Muscle layer of duodenum (tissue), 2 donors: Measurements from ENCODE around the gene FCF1.

ENCODE experiments used
- H3K27ac ChIP-seq: one replicate; pipeline ENCODE4 v1.7.0; 2013; ENCODE audit warnings: mild to moderate bottlenecking, low read length
- H3K27me3 ChIP-seq: one replicate; pipeline ENCODE4 v1.7.0; 2013; ENCODE audit warnings: low read depth, mild to moderate bottlenecking, control low read depth, low read length
- H3K36me3 ChIP-seq, 2 donors: one replicate each; pipeline ENCODE4 v1.7.0; 2013; ENCODE audit warnings: low read length in 2 of 2, control low read depth in 1 of 2, mild to moderate bottlenecking in 1 of 2; ENCODE audit not compliant: insufficient read depth in 2 of 2, control insufficient read depth in 1 of 2
- H3K4me1 ChIP-seq, 2 donors: one replicate each; pipeline ENCODE4 v1.7.0; 2013; ENCODE audit warnings: low read length in 2 of 2, mild to moderate bottlenecking in 2 of 2, control low read depth in 1 of 2, moderate library complexity in 1 of 2; ENCODE audit not compliant: insufficient read depth in 2 of 2, control insufficient read depth in 1 of 2
- H3K4me3 ChIP-seq, 2 donors: one replicate each; pipeline ENCODE4 v1.7.0; 2013; ENCODE audit warnings: low read length in 2 of 2, low read depth in 1 of 2, mild to moderate bottlenecking in 1 of 2
- H3K9me3 ChIP-seq, 2 donors: one replicate each; pipeline ENCODE4 v1.7.0; 2013; ENCODE audit warnings: low read length in 2 of 2, control low read depth in 1 of 2, mild to moderate bottlenecking in 1 of 2; ENCODE audit not compliant: control insufficient read depth in 1 of 2
- donor health status: healthy.

Gene FCF1, protein sequence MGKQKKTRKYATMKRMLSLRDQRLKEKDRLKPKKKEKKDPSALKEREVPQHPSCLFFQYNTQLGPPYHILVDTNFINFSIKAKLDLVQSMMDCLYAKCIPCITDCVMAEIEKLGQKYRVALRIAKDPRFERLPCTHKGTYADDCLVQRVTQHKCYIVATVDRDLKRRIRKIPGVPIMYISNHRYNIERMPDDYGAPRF

DNA sequence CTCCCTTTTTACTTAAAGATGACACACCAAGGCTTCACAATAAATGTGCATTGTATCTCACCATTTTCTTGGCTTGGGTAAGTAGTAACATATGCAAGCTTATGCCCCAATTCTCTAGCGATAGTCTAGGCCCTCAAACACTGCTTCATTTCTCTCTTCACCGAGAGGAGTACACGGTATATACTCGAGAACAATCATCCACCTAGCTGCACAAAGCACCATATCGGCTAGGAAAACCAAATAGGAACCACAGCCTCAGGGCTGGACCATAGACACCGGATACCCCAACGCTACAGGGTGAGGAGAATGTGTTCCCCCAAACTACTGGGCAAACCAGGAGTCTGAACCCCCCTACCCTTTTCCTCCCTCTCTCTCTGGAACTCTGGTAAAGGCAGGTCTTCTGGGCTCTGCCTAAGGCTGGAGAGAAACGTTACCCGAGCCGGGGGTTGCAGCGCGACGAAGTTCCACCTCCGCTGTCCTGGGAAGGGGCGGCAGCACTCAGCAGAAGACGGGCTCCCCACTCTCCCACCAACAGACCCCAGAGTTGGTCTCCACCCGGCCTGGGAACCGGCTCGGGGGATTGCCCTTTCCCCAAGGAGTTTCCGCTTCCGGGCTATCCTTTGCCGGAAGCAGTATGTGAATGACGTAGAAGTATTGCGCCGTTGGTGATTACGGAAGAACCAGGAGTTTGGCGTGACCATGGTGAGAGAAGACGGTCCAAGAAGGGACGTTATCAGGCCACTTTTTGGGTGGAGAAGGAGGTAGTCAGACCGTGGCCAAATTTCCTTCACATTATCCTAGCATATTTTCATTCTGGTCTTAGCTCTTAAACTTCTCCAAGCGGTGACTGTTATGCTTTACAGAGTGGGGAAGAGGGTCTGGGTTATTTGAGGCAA, at the start of gene FCF1, which contains the start of gene AREL1:
FCF1 (plus strand) TSS at position 646 of the 896 bp plus-strand sequence; CDS start at position 700, 54 bp downstream.
AREL1 (minus strand) TSS at position 582 of the 896 bp plus-strand sequence. CDS start 27,465 bp downstream, outside the sequence.
- Histone ChIP-seq H3K36me3 (peaks cover 8 to 15% of the 10 kb centered on the region in 2 donors), H3K27me3 (no peaks in the 10 kb centered on the region), H3K4me1 (peaks cover 7 to 30% of the 10 kb centered on the region in 2 donors), H3K9me3 (no peaks in the 10 kb centered on the region), H3K27ac (peak within 1 kb of the TSS; percentile 94), H3K4me3 (peak within 1 kb of the TSS; percentile 87 to 100)

DNA sequence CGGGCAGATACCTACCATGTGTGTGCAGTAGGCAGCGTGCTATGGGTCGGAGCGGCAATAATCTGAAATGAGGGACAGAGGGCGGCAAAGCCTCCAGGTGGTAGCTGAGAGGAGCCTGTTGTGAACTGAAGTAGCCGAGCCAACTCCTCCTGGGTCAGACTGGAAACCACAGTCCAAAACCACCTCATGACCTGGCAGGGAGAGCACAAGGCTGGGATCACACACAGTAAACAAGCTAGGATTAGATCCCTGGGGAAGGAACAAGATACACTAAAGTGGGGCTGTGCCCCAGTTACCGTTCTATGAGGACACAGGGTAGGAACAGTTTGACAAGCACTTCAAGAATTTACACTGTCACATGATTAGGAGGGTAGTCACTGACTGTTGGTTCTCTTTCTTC, 49.1 kb upstream of the FCF1 start:
- Histone ChIP-seq H3K9me3 (no peaks in the 10 kb centered on the region), H3K27ac (no peak overlapping the region), H3K4me1 (no peaks in the 10 kb centered on the region)

DNA sequence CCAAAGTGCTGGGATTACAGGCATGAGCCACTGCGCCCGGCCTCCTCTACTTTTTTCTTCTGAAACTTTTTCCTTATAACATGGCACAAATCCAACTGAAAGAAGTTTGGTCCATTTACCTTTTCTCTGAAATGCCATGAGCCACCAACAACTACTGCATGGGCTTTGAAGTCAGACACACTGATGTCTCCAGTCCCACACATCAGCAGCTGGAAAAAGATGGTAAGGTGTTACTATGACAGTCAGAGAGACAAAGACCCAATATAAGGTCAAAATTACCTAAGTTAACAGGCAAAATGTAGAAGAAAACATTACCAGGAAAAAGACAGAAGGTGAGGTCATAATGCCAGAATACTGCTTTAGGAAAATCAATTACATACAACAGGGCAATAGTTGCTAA, 48.2 kb upstream of the FCF1 start:
- Histone ChIP-seq H3K9me3 (no peaks in the 10 kb centered on the region), H3K27ac (no peak overlapping the region), H3K4me1 (no peaks in the 10 kb centered on the region), H3K36me3 (peaks cover 58 to 78% of the 10 kb centered on the region in 2 donors), H3K27me3 (no peaks in the 10 kb centered on the region), H3K4me3 (no peak overlapping the region)

More for the DNA sequence above, 49.1 kb upstream of the FCF1 start:
- no peaks in the 10 kb centered on the region for H3K27me3 ChIP-seq
- no peak overlapping the region for H3K4me3 ChIP-seq
- H3K36me3 ChIP-seq = peaks cover 50 to 74% of the 10 kb centered on the region in 2 donors

DNA sequence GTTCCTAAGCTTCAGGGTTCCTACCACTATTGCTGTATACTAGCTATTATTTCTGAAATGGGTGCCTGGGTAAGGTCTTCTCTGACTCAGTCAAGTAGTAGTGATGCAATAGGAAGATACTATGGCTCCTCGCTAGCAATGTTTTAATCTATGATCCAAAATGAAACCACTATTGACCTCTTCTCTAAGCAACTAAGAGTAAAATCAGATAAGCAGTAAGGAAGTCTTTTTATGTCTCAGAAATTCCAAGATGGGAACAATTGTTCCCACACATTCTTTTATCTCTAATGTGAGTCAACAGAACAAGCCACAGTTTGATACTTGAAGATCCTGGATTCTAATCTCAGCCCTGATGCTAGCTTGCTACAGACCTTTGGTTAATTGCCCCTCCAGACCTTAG, 45.2 kb upstream of the FCF1 start:
- Histone ChIP-seq H3K9me3 (no peaks in the 10 kb centered on the region), H3K4me1 (no peaks in the 10 kb centered on the region), H3K27ac (no peak overlapping the region), H3K4me3 (no peak overlapping the region), H3K27me3 (no peaks in the 10 kb centered on the region), H3K36me3 (peaks cover 60 to 78% of the 10 kb centered on the region in 2 donors)

DNA sequence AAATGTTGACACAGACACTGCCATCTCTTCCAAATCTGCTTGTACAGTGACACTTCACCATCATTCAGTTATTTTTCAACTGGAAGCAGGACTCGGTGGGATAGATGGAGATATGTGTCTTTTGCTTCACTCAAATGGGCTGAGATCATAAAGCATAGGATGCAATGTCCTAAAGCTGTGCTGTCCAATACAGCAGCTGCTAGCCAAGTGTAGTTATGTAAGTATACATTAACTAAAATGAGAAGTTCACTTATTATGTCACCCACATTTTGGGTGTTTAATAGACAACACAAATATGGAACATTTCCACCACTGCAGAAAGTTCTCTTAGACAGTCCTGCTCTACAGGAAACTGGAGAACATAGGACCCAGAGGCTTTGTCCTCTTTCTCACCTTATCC, 43.7 kb upstream of the FCF1 start:
- no peak overlapping the region for H3K4me3 ChIP-seq
- no peaks in the 10 kb centered on the region for H3K9me3 ChIP-seq
- no peaks in the 10 kb centered on the region for H3K27me3 ChIP-seq
- no peak overlapping the region for H3K27ac ChIP-seq
- H3K4me1 ChIP-seq = no peaks in the 10 kb centered on the region
- H3K36me3 ChIP-seq = peaks cover 59 to 78% of the 10 kb centered on the region in 2 donors

DNA sequence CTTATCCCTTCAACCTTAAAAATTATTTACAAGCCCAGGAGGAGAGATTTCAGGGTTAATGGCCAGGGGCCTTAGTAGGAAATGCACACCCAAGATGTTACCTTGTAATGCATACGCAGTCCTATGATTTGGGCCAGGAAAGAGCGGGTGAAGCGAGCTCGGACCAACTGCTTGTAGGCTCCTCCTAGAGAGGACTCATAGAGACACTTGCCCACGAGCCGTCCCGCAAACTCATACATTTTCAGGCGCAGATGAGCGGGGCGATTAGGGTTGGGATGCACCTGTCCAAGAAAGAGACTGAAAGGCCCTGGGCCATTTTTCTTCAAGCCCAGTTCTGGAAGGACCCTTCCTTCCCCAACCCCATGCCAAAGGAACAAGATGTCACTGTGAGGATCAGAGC, 43.1 kb upstream of the FCF1 start:
- peaks cover 63 to 83% of the 10 kb centered on the region in 2 donors for H3K36me3 ChIP-seq
- no peaks in the 10 kb centered on the region for H3K9me3 ChIP-seq
- no peak overlapping the region for H3K27ac ChIP-seq
- H3K27me3 ChIP-seq = no peaks in the 10 kb centered on the region
- H3K4me3 ChIP-seq = no peak overlapping the region
- H3K4me1 ChIP-seq = no peaks in the 10 kb centered on the region

DNA sequence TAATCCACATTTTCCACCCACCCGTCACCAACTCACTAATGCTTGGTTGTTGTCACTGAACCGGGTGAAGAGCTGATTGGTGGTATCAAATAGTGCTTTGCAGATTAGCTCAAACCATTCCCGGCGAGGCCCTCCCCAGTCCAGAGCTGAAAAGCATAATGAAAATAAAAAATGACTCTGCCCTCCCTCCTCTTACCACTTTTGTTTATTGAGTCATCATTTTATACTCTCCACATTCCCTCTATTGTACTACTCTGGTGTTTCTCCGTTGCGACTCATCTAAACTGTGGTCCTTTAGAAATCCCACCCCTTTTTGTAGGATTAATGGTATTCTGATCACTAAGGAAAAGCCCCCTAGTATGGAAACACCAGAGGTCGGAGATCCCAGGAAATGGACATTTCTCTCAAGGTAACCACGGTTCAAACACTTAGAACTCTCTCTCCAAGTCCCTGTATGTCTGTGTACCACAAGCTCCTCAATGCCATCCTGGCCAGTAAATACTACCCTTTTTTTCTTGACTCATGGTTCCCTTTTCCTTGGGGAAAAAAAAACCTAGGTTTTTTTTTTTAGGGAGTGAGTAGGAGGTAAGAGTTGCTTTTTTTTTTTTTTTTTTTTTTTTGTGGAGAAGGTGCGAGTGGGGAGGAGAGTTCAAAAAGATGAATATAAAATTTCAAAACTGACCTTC, 42.1 kb upstream of the FCF1 start:
- H3K27ac ChIP-seq = no peak overlapping the region
- H3K27me3 ChIP-seq = no peaks in the 10 kb centered on the region
- H3K4me1 ChIP-seq = no peaks in the 10 kb centered on the region
- no peaks in the 10 kb centered on the region for H3K9me3 ChIP-seq
- H3K4me3 ChIP-seq = no peak overlapping the region
- H3K36me3 ChIP-seq = peaks cover 66 to 88% of the 10 kb centered on the region in 2 donors

DNA sequence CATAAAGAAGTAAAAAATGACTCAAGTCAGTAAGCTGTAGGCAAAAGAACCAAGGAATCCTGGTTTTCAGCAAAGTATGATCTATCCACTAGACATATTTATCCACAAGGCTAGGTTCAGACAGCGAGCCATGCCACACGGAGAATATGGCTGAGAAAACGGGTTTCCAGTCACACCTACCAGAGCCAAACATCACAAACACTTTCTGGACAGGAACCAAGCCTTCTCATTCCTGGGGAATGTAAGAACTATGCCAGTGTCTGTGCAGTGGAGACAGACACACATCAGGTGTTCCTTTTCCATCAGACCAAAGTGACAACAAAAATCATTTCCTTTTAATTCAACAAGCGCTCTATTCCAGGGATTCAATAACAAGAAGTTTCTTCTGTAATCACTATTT, 41.2 kb upstream of the FCF1 start:
- no peak overlapping the region for H3K27ac ChIP-seq
- peaks cover 72 to 92% of the 10 kb centered on the region in 2 donors for H3K36me3 ChIP-seq
- H3K4me3 ChIP-seq = no peak overlapping the region

DNA sequence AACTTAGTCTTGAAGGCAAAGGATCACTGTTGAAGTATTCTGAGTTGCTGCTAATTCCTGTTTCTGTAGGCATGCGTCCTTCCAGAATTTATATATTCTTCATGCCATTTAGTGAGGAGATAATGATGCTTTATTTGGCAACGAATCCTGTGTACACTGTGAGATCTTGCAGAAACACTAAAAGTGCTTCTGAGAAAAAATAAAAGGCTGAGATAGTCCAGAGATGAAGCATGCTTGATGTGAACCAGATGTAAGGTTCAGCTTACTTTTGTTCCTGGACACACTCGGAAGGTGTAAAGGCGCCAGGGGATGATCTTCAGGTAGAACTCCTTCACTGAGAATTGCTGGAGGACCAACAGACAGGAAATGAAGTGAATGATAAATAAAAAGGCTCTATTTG, 39.2 kb upstream of the FCF1 start:
- no peak overlapping the region for H3K27ac ChIP-seq
- no peak overlapping the region for H3K4me3 ChIP-seq
- H3K36me3 ChIP-seq = peaks cover 55 to 74% of the 10 kb centered on the region in 2 donors
- no peaks in the 10 kb centered on the region for H3K27me3 ChIP-seq
- H3K4me1 ChIP-seq = no peaks in the 10 kb centered on the region
- H3K9me3 ChIP-seq = no peaks in the 10 kb centered on the region

More for the DNA sequence above, 41.2 kb upstream of the FCF1 start:
- H3K27me3 ChIP-seq = no peaks in the 10 kb centered on the region
- no peaks in the 10 kb centered on the region for H3K4me1 ChIP-seq
- no peaks in the 10 kb centered on the region for H3K9me3 ChIP-seq

DNA sequence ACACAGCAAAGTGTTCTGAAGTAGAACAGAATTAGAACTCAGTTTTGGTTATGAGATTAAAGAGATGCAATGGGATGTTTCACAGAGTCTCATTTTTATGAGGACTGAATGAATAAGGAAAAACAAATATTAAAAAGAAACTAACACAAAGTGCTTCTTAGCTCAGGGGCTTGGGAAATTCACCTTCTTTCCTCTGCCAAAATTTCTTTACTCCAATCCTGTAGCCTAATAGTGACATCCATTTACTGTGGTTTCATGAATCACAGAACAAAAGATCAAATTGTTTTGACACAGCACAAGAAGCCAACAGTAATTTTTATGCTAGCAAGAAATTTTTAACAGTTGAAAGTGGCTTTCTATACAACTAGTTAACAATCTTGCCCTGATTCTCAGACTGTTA, 37.7 kb upstream of the FCF1 start:
- no peaks in the 10 kb centered on the region for H3K27me3 ChIP-seq
- peaks cover 42 to 66% of the 10 kb centered on the region in 2 donors for H3K36me3 ChIP-seq
- H3K27ac ChIP-seq = no peak overlapping the region

More for the DNA sequence above, 37.7 kb upstream of the FCF1 start:
- Histone ChIP-seq H3K4me1 (no peaks in the 10 kb centered on the region), H3K9me3 (no peaks in the 10 kb centered on the region), H3K4me3 (no peak overlapping the region)
